IMR-90 (cell line): Measurements from ENCODE around the gene BSND.

Experiments
- CTCF ChIP-seq: conservative IDR thresholded peaks from 2 replicates; pipeline ENCODE4 v1.5.1; 2012; ENCODE audit warnings: mild to moderate bottlenecking, low read depth, low read length, improper control_type of control experiment
- ELK1 ChIP-seq: fragments of 150-350 bp; IDR thresholded peaks from 2 replicates; pipeline ENCODE4 v1.6.1; 2016; ENCODE audit warnings: low read depth, mild to moderate bottlenecking, low read length, moderate library complexity, borderline replicate concordance
- MAFK ChIP-seq: IDR thresholded peaks from 2 replicates; pipeline ENCODE4 v1.6.1; 2012; ENCODE audit warnings: low read depth, low read length, improper control_type of control experiment
- MXI1 ChIP-seq: IDR thresholded peaks from 2 replicates; pipeline ENCODE4 v1.6.1; 2012; ENCODE audit warnings: low read depth, mild to moderate bottlenecking, low read length, moderate library complexity, borderline replicate concordance
- POLR2A ChIP-seq: IDR thresholded peaks from 2 replicates; pipeline ENCODE4 v1.6.1; 2012; ENCODE audit warnings: mild to moderate bottlenecking, low read depth, low read length
- RCOR1 ChIP-seq: IDR thresholded peaks from 2 replicates; pipeline ENCODE4 v1.6.1; 2012; ENCODE audit warnings: mild to moderate bottlenecking, low read length, improper control_type of control experiment; ENCODE audit not compliant: insufficient replicate concordance
- SMC3 ChIP-seq: fragments of 150-350 bp; IDR thresholded peaks from 2 replicates; pipeline ENCODE4 v1.6.1; 2016; ENCODE audit warnings: low read depth, mild to moderate bottlenecking, antibody characterized with exemption, low read length, moderate library complexity
- USF2 ChIP-seq: fragments of 150-350 bp; IDR thresholded peaks from 2 replicates; pipeline ENCODE4 v1.6.1; 2017; ENCODE audit warnings: mild to moderate bottlenecking, antibody characterized with exemption, low read length, low read depth

GRCh38 chr1:55054396-55054795 is 55.7 kb downstream of the BSND start:
- TF ChIP-seq MXI1 (no peak), MAFK (no peak), CTCF (no peak), POLR2A (no peak), USF2 (no peak), RCOR1 (no peak), SMC3 (no peak), ELK1 (no peak)
